GM19193 (cell line): Measurements from ENCODE around the gene NFIX.
A peak's percentile ranks its signal among the peaks of the same experiment; 100 is the strongest.

Experiments
- POLR2A ChIP-seq: IDR thresholded peaks from 4 replicates; pipeline ENCODE4 v1.6.1; 2011; ENCODE audit not compliant: insufficient read depth, insufficient read length; ENCODE audit errors: extremely low read depth

Gene NFIX

DNA sequence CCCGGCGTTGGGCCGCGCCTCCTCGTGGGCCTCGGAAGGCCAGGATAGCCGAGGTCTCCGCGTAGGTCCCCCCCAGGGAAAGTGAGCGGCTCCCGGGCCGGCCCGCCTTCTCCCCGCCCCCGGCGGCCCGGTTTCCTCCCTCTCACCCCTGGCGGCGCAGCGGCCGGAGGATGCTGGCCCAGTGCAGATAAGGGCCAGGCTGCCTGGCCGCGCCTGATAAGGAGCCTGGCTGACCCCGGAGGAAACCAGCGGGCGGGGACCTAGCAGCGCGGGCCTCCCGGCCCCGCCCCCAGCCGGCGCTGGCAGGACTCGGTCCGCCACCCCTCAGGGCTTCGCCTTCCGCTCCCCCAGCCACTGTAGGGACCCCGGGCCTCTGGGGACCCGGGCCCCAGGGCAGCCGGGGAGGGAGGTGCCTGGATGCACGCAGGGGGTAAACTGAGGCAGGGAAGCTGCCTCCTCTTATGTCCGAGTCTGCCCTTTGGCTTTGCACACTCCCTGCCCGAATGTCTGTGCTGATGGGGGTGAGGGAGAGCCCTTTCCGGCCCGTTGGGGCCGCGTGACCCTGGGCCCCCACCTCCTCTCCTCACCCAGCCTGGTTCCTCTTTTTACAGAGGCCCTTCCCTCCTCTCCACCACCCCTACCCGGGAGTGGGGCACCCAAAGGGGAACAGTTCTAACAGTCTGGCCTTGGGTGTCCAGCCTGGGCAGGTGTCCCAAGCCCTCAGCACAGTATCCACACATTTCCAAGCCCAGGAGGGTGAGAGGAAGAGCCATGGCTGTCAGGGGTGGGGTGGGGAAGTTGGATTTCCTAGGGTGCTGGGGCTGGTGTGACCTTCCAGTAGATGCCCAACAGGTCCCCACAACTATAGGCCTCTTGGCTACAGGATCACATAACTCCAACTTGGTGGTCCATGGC lies 107.6 kb downstream of the NFIX start, which contains the start of gene LYL1:
Gene LYL1 (minus strand): TSS at position 193 of the 915 bp plus-strand sequence. CDS start 1,687 bp downstream, outside the sequence.
- TF ChIP-seq POLR2A: peak; percentile 64

GRCh38 chr19:13103581-13104359 lies 108.5 kb downstream of the NFIX start:
- no peak for TF ChIP-seq POLR2A

DNA sequence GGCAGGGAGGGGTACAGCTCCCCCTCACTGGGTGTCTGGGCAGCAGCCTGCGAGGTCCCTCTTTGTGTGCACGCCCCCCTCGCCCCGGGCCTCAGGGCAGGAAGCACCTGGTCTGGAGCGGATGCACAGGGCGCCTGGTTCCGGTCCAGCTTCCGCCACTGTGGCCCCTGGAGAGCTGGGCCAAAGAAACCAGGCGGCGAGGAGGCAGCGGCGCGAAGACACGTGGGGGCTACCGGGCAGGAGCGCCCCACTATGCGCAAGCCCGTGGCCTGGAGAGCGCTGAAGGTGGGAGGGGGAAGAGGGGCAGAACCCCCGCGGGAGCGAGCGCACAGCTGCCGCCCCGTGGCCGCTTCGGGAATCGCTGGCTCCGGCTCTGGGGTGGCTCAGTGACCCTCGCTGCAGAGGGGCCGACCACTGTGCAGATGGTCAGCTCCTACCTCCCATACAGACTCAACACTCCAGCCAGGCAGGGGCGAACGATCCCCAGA lies 109.1 kb downstream of the NFIX start:
- TF ChIP-seq POLR2A: peak; percentile 49

- peak; percentile 50 for TF ChIP-seq POLR2A
These were observed 109.8 kb downstream of the NFIX start for GRCh38 chr19:13104848-13105711.

DNA sequence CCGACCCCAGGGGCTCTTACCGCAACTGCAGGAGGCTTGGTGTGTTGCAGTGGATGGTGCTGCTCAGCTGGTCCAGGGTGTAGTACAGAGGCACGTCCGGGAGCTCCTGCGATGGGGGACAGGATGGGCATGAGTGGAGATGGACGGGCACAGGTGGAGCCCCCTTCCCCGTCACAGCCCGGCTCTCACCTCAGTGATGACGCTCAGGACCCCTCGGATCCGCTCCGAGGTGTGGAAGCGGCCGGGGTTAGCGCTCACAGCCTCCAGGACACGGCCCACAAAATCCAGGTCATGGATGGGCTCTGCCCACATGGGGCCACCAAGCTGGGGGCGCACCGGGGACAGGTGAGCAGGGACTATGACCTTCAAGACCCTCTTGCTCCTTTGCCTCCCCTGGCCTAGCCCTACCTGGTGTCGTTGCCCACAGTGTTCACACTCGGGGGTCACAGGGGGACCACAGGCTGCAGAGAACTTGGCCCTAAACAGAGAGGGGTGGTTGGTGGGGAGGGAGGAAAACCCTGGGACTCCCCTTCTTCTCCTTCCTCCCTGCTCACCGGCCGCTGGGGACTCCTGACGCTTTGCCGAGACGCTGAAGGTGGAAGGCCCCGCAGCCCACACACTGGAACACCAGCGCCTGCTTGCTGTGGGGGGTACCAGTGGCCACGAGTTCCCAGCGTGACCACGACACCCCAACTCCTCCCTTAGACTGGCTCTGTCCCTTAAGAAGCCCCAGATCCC lies 114.3 kb downstream of the NFIX start:
- TF ChIP-seq POLR2A: no peak

DNA sequence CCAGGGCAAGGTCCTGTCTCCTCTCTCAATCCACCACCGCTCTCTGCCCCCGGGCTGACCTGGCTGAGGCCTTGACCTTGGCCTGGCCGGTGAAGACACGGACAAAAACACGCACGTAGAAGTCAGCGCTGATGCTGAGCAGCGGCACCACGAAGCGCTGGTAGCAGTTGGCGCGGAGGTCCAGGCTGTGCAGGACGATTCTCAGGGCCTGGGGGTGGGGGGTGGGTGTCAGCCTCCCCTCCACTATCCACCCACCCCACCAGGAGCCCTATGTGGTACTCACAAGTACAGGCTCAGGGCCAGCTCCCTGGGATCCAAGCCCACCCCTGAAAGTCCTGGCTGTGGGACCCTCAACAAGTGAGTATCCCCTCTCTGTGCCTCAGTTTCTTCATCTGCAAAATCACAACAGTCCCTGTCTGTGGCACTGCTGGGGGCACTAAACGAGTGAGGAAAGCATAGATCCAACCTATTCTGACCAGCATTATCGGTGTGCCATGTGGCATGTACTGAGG lies 114.9 kb downstream of the NFIX start:
- no peak for TF ChIP-seq POLR2A

- TF ChIP-seq POLR2A: no peak
These were observed 117.3 kb downstream of the NFIX start for GRCh38 chr19:13112555-13112954.

DNA sequence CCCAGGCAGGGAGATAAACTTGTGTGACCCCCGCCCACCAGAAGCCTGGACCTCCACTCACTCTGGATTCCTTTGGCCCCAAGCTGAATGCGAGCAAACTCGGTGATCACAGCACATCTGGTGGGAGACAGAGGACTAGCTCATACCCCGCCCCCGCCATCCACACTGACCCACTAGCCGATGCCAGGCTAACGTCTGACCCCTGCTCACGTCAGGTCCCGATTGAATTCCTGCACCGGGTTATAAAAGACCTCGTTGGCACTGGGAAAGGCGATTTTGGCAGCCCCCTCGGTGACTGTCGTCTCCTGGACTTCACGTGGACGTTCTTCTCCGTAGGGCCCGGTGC lies 120.6 kb downstream of the NFIX start:
- TF ChIP-seq POLR2A: no peak

DNA sequence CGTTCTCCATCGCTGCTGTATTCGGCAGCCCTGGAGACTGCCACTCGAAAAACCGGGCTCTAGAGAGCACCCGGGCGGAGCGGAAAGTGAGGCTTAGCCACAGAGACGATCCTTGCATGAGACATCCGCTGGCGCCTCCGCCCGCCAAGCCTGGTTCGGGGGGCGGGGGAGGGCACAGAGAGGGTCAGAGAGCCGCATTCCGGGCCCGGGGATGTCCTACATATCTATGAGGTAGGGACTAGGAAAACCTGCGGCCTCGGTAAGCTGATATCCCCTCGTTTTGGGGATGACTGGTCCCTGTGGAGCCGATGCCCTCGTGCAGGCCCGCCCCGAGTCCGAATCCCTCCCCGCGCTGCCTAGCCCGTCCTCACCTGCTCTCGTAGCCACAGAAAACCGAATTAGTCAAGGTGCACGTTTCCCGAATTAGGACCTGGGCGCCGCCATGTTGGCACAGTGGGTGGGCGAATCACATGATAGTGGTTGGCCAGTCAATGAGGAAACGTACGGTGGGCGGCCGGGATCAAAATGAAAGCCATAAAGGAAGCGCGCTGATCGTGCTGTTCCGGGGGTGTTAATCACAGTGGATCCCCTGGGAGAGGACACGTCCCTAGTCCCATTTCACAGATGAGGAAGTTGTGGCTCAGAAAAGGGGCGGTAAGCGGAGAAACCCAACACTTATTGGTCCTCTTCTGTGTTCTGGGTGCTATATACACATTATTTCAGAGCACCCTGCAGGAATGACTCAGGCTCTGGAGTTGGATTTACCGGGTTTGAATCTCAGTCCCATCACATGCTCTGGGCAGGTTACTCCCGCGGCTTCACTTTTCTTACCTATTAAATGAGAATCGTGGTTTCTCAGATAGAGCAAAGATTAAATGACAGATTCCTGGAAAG lies 121.3 kb downstream of the NFIX start, which contains the start of gene TRMT1:
Gene TRMT1 (minus strand): TSS at position 459 of the 894 bp plus-strand sequence. CDS start 341 bp downstream, at position 118.
- TF ChIP-seq POLR2A: peak; percentile 53

DNA sequence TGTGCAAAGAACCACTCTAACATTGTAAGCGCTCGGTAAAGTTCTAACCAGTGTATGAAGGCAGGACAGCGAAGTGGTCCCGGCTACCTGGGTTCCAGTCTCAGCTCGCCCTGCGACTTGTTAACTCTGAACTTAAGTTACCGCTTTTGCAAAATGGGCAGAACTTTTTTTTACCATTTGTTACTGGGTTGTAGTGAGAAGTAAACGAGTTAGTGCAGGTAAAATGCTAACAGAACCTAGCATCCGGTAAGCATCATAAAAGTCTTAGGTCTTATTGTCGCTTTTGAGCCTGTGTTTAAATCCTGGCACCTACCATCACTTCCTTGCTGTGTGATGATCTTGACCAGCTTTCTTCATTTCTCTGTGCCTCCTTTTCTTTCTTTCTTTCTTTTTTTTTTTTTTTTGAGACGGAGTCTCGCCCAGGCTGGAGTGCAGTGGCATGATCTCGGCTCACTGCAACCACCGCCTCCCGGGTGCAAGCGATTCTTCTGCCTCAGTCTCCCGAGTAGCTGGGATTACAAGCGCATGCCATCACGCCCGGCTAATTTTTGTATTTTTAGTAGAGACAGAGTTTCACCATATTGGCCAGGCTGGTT lies 122.0 kb downstream of the NFIX start:
- TF ChIP-seq POLR2A: no peak

DNA sequence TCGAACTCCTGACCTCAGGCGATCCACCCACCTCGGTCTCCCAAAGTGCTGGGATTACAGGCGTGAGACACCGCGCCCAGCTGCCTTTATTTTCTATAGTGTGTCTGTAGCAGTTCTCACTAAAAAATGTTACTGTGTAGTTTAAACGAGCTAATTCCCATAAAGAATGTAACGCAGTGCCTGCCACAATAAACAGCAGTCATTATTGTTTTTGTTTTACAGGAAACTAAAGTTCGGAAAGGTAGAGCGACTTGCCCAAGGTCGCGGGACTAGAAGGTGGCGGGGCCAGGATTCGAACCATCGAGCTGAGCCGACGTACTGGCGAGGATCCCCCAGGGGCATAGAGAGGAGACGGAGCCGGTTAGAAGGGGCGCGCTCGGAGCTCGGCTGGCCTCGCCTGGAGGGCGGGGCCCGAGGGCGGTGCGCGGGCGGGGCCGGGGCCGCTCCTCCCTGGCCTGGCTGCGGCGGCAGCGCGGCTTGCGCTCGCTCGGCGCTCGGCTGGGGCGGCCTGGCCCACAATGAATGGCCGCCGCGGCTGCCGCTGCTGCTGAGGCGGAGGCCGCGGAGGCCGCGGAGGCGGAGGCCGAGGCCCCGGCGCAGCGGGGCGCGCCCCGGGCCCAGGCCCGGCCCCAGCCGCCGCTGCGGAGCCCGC lies 122.6 kb downstream of the NFIX start, which contains the start of gene NACC1:
Gene NACC1 (plus strand): TSS at position 493 of the 652 bp plus-strand sequence. CDS start 16,944 bp downstream, outside the sequence.
- TF ChIP-seq POLR2A: peak; percentile 29
